Measurements from ENCODE around the gene SFXN3. TPM values are rescaled to one million over a fixed set of nuclear protein-coding genes. Genes with fewer than 3 reads are reported as not detected.

SFXN3 gene
- total and polyA plus RNA-seq, 2 of the 13 experiments (the other 11 are each of a cell fraction or from before 2014, with no cell fraction given), result 16.8 to 71.5 TPM

GRCh38 chr10:101060951-101061623 lies 30.1 kb downstream of the SFXN3 start (continued):
- TF ChIP-seq NCOA2 (CRISPR knock-in tag; IDR thresholded peaks at IDR 0.05), result no peak; the same call in 1 of the 2 replicates
- TF ChIP-seq FUBP1 (CRISPR knock-in tag; IDR thresholded peaks at IDR 0.05; ENCODE audit: borderline replicate concordance), result no peak
- TF ChIP-seq GMEB2 (CRISPR knock-in tag; IDR thresholded peaks at IDR 0.05; ENCODE audit: low read depth), result no peak
- no peak; the same call in 1 of the 2 replicates for TF ChIP-seq ZNF446 (CRISPR knock-in tag; IDR thresholded peaks at IDR 0.05)
- TF ChIP-seq ISL2 (CRISPR knock-in tag; IDR thresholded peaks at IDR 0.05), result peak; percentile 86
- TF ChIP-seq FOXO1 (CRISPR knock-in tag; IDR thresholded peaks at IDR 0.05), result peak; percentile 15; the same call in 1 of the 2 replicates
- TF ChIP-seq ZNF124 (CRISPR knock-in tag; IDR thresholded peaks at IDR 0.05), result no peak
- peak; percentile 91 for TF ChIP-seq DRAP1 (CRISPR knock-in tag; IDR thresholded peaks at IDR 0.05)
- TF ChIP-seq FIP1L1 (IDR thresholded peaks at IDR 0.05; ENCODE audit: borderline replicate concordance, insufficient read depth, low read depth, low read length), result 0 out of 2 replicates have a peak, but pooled peaks have one; percentile 20
- 0 out of 2 replicates have a peak, but pooled peaks have one; percentile 36 for TF ChIP-seq ZNF121 (CRISPR knock-in tag; IDR thresholded peaks at IDR 0.05)
- TF ChIP-seq FOXC1 (CRISPR knock-in tag; IDR thresholded peaks at IDR 0.05; ENCODE audit: borderline replicate concordance), result peak; percentile 49; the same call in 1 of the 2 replicates
- peak; percentile 20; the same call in 1 of the 2 replicates for TF ChIP-seq ZNF879 (CRISPR knock-in tag; IDR thresholded peaks at IDR 0.05)
- no peak; the same call in 1 of the 2 replicates for TF ChIP-seq HOXA5 (CRISPR knock-in tag; IDR thresholded peaks at IDR 0.05)
- TF ChIP-seq, protein P1, sequence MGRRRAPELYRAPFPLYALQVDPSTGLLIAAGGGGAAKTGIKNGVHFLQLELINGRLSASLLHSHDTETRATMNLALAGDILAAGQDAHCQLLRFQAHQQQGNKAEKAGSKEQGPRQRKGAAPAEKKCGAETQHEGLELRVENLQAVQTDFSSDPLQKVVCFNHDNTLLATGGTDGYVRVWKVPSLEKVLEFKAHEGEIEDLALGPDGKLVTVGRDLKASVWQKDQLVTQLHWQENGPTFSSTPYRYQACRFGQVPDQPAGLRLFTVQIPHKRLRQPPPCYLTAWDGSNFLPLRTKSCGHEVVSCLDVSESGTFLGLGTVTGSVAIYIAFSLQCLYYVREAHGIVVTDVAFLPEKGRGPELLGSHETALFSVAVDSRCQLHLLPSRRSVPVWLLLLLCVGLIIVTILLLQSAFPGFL (CRISPR knock-in tag; IDR thresholded peaks at IDR 0.05), result no peak
- TF ChIP-seq ZBTB1 (CRISPR knock-in tag; IDR thresholded peaks at IDR 0.05; ENCODE audit: borderline replicate concordance), result no peak
- TF ChIP-seq, protein P2, sequence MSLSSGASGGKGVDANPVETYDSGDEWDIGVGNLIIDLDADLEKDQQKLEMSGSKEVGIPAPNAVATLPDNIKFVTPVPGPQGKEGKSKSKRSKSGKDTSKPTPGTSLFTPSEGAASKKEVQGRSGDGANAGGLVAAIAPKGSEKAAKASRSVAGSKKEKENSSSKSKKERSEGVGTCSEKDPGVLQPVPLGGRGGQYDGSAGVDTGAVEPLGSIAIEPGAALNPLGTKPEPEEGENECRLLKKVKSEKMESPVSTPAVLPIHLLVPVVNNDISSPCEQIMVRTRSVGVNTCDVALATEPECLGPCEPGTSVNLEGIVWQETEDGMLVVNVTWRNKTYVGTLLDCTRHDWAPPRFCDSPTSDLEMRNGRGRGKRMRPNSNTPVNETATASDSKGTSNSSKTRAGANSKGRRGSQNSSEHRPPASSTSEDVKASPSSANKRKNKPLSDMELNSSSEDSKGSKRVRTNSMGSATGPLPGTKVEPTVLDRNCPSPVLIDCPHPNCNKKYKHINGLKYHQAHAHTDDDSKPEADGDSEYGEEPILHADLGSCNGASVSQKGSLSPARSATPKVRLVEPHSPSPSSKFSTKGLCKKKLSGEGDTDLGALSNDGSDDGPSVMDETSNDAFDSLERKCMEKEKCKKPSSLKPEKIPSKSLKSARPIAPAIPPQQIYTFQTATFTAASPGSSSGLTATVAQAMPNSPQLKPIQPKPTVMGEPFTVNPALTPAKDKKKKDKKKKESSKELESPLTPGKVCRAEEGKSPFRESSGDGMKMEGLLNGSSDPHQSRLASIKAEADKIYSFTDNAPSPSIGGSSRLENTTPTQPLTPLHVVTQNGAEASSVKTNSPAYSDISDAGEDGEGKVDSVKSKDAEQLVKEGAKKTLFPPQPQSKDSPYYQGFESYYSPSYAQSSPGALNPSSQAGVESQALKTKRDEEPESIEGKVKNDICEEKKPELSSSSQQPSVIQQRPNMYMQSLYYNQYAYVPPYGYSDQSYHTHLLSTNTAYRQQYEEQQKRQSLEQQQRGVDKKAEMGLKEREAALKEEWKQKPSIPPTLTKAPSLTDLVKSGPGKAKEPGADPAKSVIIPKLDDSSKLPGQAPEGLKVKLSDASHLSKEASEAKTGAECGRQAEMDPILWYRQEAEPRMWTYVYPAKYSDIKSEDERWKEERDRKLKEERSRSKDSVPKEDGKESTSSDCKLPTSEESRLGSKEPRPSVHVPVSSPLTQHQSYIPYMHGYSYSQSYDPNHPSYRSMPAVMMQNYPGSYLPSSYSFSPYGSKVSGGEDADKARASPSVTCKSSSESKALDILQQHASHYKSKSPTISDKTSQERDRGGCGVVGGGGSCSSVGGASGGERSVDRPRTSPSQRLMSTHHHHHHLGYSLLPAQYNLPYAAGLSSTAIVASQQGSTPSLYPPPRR (CRISPR knock-in tag; IDR thresholded peaks at IDR 0.05; ENCODE audit: borderline replicate concordance), result peak; percentile 59; the same call in 1 of the 2 replicates
- peak; percentile 68 for TF ChIP-seq ZNF724P (CRISPR knock-in tag; IDR thresholded peaks at IDR 0.05; ENCODE audit: borderline replicate concordance)
- TF ChIP-seq ARID2 (CRISPR knock-in tag; IDR thresholded peaks at IDR 0.05; ENCODE audit: borderline replicate concordance), result 0 out of 2 replicates have a peak, but pooled peaks have one; percentile 9
- TF ChIP-seq GATAD1 (CRISPR knock-in tag; IDR thresholded peaks at IDR 0.05), result peak; percentile 50; the same call in 1 of the 2 replicates
